22Rv1 (cell line): ENCODE measurements around the gene RAPSN.
A peak's percentile ranks its signal among the peaks of the same experiment; 100 is the strongest.

Experiments used
- H3K27ac ChIP-seq: fragments of 450-650 bp; 2 replicates; pipeline ENCODE4 v1.5.1; 2017
- CTCF ChIP-seq: fragments of 450-650 bp; IDR thresholded peaks from 2 replicates; pipeline ENCODE4 v1.5.1; 2017; ENCODE audit warnings: mild to moderate bottlenecking
- ZFX ChIP-seq: fragments of 450-650 bp; IDR thresholded peaks from 2 replicates; pipeline ENCODE4 v1.6.1; 2017; ENCODE audit warnings: antibody characterized with exemption, borderline replicate concordance

The RAPSN gene

GRCh38 chr11:47413351-47413750 is 35.6 kb downstream of the RAPSN start:
- no peak for TF ChIP-seq CTCF
- no peak for TF ChIP-seq ZFX
- H3K27ac ChIP-seq = no peak overlapping the region

GRCh38 chr11:47411884-47412746 is 36.8 kb downstream of the RAPSN start:
- no peak overlapping the region for H3K27ac ChIP-seq

GRCh38 chr11:47410370-47411264 is 38.3 kb downstream of the RAPSN start:
- TF ChIP-seq CTCF = no peak
- no peak for TF ChIP-seq ZFX
- H3K27ac ChIP-seq = no peak overlapping the region

More at GRCh38 chr11:47411884-47412746, 36.8 kb downstream of the RAPSN start:
- peak; percentile 94 for TF ChIP-seq CTCF
- TF ChIP-seq ZFX = no peak

GRCh38 chr11:47409440-47410369 is 39.2 kb downstream of the RAPSN start:
- TF ChIP-seq ZFX (no peak), CTCF (no peak)
- H3K27ac ChIP-seq = no peak overlapping the region

GRCh38 chr11:47408598-47409439 is 40.1 kb downstream of the RAPSN start:
- H3K27ac ChIP-seq = peak overlapping the region; percentile 94
- TF ChIP-seq CTCF (no peak), ZFX (no peak)
